ENCODE results near the gene MRPS30.
A peak's percentile ranks its signal among the peaks of the same experiment; 100 is the strongest.
"Not testable (repeated sequence)": the region's sequence is repeated elsewhere in the genome, so short reads cannot be mapped to it uniquely, and the experiment has no call there.

MRPS30 gene

GRCh38 chr5:44809215-44809955 is 638 bp downstream of the MRPS30 start:
- peaks cover 2% of the 10 kb centered on the region; the same call in 1 of the 2 replicates for H3K36me3 ChIP-seq (ENCODE audit: control insufficient read depth, insufficient read depth, low read length)
- DNase-seq (ENCODE audit: extremely low read depth, insufficient read length), result no peak
- no peak for TF ChIP-seq CTCF (IDR thresholded peaks at IDR 0.05; ENCODE audit: insufficient read depth, low read length, poor library complexity, severe bottlenecking)
- no peaks in the 10 kb centered on the region for H3K27me3 ChIP-seq (replicated peaks; ENCODE audit: control insufficient read depth, insufficient read depth, low read length)
- peak overlapping the region; percentile 97 for H3K4me3 ChIP-seq (replicated peaks; ENCODE audit: low read depth, low read length)

- Histone ChIP-seq H3K4me3 (replicated peaks; ENCODE audit: low read depth, low read length) (peak overlapping the region; percentile 97), H3K36me3 (ENCODE audit: control insufficient read depth, insufficient read depth, low read length) (peaks cover 2% of the 10 kb centered on the region; the same call in 1 of the 2 replicates), H3K27me3 (replicated peaks; ENCODE audit: control insufficient read depth, insufficient read depth, low read length) (no peaks in the 10 kb centered on the region)
- no peak for TF ChIP-seq CTCF (IDR thresholded peaks at IDR 0.05; ENCODE audit: insufficient read depth, low read length, poor library complexity, severe bottlenecking)
- no peak for DNase-seq (ENCODE audit: extremely low read depth, insufficient read length)
Measured at GRCh38 chr5:44809956-44810420, 1.2 kb downstream of the MRPS30 start.

DNA sequence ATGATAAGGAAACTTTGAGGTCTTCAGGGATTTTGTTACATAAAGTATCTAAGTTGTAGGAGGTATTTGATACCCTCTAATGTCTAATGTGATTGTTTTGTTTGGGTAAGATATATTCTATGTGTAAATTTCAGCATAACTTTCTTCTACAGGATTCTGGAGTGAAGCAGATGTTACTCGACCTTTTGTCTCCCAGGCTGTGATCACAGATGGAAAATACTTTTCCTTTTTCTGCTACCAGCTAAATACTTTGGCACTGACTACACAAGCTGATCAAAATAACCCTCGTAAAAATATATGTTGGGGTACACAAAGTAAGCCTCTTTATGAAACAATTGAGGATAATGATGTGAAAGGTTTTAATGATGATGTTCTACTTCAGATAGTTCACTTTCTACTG is 6.0 kb downstream of the MRPS30 start:
- H3K27me3 ChIP-seq (replicated peaks; ENCODE audit: control insufficient read depth, insufficient read depth, low read length), result no peaks in the 10 kb centered on the region
- TF ChIP-seq CTCF (IDR thresholded peaks at IDR 0.05; ENCODE audit: insufficient read depth, low read length, poor library complexity, severe bottlenecking), result no peak
- no peak overlapping the region for H3K4me3 ChIP-seq (replicated peaks; ENCODE audit: low read depth, low read length)
- peaks cover 7% of the 10 kb centered on the region for H3K36me3 ChIP-seq (ENCODE audit: control insufficient read depth, insufficient read depth, low read length)
- DNase-seq (ENCODE audit: extremely low read depth, insufficient read length), result no peak

DNA sequence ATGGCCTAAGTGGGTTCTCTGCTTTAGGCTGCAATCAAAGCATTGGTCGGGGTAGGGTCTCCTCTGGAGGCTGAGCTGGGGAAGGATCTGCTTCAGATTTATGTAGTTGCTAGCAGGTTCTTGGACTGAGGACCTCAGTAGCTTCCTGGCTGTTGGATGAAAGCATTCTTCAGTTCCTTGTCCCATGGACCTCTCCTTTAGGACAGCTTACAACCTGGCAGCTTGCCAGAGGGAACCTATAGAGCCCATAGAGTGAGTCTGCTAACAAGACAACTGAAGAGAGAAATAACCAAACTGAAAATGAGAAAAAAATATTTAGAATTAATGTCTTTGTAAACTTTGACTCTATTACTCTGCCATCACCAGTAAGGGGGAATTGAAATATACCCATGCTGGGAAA is 12.4 kb downstream of the MRPS30 start:
- no peak overlapping the region for H3K4me3 ChIP-seq (replicated peaks; ENCODE audit: low read depth, low read length)
- TF ChIP-seq CTCF (IDR thresholded peaks at IDR 0.05; ENCODE audit: insufficient read depth, low read length, poor library complexity, severe bottlenecking), result no peak
- peaks cover 4% of the 10 kb centered on the region for H3K36me3 ChIP-seq (ENCODE audit: control insufficient read depth, insufficient read depth, low read length)
- no peak for DNase-seq (ENCODE audit: extremely low read depth, insufficient read length)
- no peaks in the 10 kb centered on the region for H3K27me3 ChIP-seq (replicated peaks; ENCODE audit: control insufficient read depth, insufficient read depth, low read length)

GRCh38 chr5:44824662-44825061 is 15.9 kb downstream of the MRPS30 start:
- H3K27me3 ChIP-seq (replicated peaks; ENCODE audit: control insufficient read depth, insufficient read depth, low read length); H3K36me3 ChIP-seq (ENCODE audit: control insufficient read depth, insufficient read depth, low read length); H3K4me3 ChIP-seq (replicated peaks; ENCODE audit: low read depth, low read length); DNase-seq (ENCODE audit: extremely low read depth, insufficient read length): not testable (repeated sequence)

GRCh38 chr5:44827681-44828080 is 18.9 kb downstream of the MRPS30 start:
- H3K36me3 ChIP-seq (ENCODE audit: control insufficient read depth, insufficient read depth, low read length), result no peaks in the 10 kb centered on the region
- H3K4me3 ChIP-seq (replicated peaks; ENCODE audit: low read depth, low read length), result no peak overlapping the region
- DNase-seq (ENCODE audit: extremely low read depth, insufficient read length), result no peak
- no peak for TF ChIP-seq CTCF (IDR thresholded peaks at IDR 0.05; ENCODE audit: insufficient read depth, low read length, poor library complexity, severe bottlenecking)
- no peaks in the 10 kb centered on the region for H3K27me3 ChIP-seq (replicated peaks; ENCODE audit: control insufficient read depth, insufficient read depth, low read length)
